Astrocyte of the cerebellum (primary cell): Measurements from ENCODE around the gene NR2F6.
A peak's percentile ranks its signal among the peaks of the same experiment; 100 is the strongest.

ENCODE experiments used
- DNase-seq: peaks from one replicate; pipeline ENCODE4 v3.0.0-alpha.2; 2011; ENCODE audit warnings: low read depth
- H3K4me3 ChIP-seq: 2 replicates; pipeline ENCODE4 v1.5.1; 2011; ENCODE audit warnings: mild to moderate bottlenecking, low read depth, low read length, moderate library complexity
- in situ Hi-C: cut with HindIII; loops from 2 replicates; pipeline ENCODE4 v1.10.0; 2017; ENCODE audit warnings: low sequenced_read_pairs
- TF ChIP-seq, protein P1 (sequence below): IDR thresholded peaks from 2 replicates; pipeline ENCODE4 v1.5.1; 2012; ENCODE audit warnings: low read length, low read depth, moderate library complexity, mild to moderate bottlenecking; ENCODE audit errors: missing control alignments

Gene NR2F6

DNA sequence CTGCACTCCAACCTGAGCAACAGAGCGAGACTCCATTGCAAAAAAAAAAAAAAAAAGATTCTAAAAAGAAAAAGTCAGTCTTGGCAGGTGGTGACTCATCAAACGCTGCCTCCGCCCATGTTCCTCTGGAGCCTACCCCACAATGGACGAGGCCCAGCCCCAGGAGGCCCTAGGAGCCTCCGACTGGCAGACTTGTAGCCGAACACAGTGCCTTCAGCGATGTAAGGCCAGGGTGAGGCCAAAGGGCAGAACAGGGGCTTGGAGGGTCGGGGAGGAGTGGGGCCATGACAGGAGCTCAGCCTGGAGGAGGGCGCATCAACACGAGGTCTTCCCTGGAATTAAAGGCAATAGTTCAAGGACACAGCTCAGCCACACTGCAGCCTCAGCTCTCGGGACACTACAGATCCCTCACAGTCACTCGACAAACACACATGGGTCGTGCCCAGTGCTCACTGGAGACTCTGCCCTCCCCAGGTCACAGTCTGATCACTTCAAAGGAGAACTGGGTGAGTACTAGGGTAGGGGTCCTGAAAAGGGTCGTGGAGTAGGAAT lies 25.4 kb downstream of the NR2F6 start:
- peak; percentile 43 for DNase-seq

DNA sequence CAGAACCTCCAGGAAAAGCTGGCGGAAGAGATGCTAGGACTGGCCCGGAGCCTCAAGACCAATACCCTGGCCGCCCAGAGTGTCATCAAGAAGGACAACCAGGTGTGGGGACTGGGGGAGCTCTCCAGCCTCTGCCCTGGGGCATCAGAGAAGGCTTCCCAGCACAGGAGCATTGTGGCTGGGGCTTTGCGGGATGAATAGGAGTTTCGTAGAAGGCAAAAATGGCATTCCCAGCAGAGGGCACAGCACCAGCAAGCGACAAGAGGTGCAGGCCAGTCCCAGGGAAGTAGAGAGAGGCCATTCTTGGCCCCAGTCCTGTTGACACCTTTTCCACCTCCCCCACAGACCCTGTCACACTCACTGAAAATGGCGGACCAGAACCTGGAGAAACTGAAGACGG lies 26.4 kb downstream of the NR2F6 start:
- no peak for DNase-seq
- in situ Hi-C loops = no loop called here
- no peak overlapping the region for H3K4me3 ChIP-seq
- TF ChIP-seq, protein P1, sequence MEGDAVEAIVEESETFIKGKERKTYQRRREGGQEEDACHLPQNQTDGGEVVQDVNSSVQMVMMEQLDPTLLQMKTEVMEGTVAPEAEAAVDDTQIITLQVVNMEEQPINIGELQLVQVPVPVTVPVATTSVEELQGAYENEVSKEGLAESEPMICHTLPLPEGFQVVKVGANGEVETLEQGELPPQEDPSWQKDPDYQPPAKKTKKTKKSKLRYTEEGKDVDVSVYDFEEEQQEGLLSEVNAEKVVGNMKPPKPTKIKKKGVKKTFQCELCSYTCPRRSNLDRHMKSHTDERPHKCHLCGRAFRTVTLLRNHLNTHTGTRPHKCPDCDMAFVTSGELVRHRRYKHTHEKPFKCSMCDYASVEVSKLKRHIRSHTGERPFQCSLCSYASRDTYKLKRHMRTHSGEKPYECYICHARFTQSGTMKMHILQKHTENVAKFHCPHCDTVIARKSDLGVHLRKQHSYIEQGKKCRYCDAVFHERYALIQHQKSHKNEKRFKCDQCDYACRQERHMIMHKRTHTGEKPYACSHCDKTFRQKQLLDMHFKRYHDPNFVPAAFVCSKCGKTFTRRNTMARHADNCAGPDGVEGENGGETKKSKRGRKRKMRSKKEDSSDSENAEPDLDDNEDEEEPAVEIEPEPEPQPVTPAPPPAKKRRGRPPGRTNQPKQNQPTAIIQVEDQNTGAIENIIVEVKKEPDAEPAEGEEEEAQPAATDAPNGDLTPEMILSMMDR = no peak

More for the DNA sequence above, 25.4 kb downstream of the NR2F6 start:
- TF ChIP-seq, protein P1 = no peak
- in situ Hi-C loops = no loop called here
- no peak overlapping the region for H3K4me3 ChIP-seq

DNA sequence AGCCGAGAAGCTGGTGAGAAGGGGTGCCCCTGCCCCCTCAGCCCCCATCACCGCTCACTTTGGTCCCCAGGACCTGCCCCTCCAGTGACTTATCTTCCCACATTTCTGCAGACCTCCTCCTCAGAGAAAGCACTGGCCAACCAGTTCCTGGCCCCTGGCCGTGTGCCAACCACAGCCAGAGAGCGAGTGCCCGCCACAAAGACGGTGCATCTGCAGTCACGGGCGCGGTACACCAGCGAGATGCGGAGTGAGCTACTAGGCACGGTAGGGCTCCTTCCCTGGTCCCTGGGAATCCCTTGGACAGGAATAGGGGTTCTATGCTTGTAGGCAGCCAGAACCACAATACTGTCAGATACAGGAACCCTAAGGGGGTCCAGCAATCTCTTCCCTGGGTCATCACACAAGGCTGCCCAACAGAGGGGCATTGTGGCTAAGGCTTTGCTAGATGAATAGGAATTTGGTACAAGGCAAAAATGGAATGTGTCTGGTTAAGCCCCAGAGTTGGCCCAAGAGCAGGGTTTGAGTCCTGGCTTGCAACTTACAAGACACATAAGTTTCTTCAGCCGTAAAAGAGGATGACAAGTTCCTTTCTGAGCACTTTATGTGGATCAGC lies 29.6 kb downstream of the NR2F6 start:
- in situ Hi-C loops = no loop called here
- TF ChIP-seq, protein P1 = no peak
- DNase-seq = no peak
- peak overlapping the region; percentile 62 for H3K4me3 ChIP-seq

DNA sequence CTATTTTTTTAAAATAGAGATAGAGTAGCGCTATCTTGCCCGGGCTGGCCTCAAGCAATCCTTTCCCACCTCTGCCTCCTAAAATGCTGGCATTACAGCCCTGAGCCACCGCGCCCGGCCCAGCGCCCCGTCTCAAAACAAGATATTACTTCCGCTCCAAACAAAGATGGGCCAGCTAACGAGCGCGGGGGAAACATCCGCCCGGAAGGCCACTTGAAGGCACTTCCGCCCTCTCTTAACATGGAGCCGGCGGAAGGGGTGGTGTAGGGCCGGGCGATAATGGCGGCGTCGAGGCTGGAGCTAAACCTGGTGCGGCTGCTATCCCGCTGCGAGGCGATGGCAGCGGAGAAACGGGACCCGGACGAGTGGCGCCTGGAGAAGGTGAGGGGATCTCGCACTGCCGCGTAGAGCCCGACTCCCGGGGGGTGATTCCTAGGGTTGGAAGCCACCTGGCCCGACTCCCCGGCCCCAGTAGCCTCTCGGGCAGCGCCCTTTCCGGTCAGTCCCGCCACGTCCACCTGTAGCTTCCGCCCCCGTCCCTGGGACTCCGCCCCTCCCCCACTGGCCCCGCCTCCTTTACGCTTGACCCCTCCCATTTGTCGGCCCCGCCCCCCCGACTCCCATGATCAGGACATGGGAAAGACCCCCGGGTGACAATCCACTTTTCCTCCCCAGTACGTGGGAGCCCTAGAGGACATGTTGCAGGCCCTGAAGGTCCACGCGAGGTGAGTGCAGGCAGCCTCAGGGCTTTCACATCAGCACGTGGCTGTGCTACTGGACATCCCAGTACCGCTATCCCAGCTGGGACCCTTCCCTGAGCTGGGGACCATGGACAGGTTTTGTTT lies 30.4 kb downstream of the NR2F6 start, which contains the start of gene USE1:
TSS of gene USE1 (plus strand) at position 231 of the 845 bp plus-strand sequence. CDS start at position 280, 49 bp downstream.
- peak within 1 kb of the TSS; percentile 62 for H3K4me3 ChIP-seq
- in situ Hi-C loops = no loop called here
- peak; percentile 68 for DNase-seq
- TF ChIP-seq, protein P1 = no peak

DNA sequence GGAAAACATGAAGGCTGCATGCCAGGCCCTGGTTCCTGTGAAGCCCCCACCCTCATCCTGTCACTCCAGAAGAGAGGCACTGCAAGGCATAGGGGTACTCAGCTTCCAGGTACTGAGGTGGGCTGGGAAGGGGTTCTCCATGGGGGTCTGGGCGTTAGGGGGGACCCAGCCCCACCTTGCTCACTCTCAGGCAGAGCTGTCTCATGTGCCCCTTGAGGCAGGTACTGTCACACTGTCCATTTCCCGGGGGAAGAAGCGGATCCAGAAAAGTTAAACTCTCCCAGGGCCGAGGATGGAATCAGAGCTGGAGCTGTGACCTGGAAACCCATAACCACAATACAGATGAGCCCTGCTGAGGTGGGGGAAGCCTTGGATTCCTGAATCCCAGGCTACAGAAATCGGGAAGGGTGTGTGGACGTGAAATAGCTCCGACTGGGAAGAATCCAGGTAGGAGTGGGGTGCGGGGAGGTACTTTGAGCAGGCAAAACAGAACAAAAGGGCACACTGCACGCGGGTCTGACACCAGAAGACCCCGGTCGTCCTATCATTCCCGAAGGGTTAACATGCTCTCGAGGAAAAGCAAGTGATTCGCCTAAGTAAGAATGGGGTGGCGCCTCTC lies 31.1 kb downstream of the NR2F6 start:
- in situ Hi-C loops = no loop called here
- H3K4me3 ChIP-seq = peak overlapping the region; percentile 62
- DNase-seq = no peak
- TF ChIP-seq, protein P1 = no peak

DNA sequence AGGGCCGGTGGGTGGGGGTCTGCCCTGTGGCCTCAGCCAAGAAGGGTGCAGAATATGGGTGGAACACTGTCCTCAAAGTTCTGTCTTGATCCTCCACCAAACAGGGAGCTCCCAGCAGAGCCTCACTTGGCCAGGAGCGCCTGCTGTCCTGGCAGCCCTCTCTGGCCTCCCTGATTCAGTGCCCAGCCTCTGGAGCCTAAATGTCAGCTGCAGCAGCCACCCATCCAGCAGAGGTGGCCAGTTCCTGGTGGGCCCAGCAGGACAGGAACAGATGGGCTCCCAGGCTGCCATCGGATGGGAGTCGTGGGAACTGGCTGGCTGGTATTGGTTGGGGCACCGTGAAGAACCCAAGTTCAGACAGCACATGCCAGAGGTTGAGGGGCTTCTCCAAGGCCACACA lies 32.4 kb downstream of the NR2F6 start:
- TF ChIP-seq, protein P1 = no peak
- no peak for DNase-seq
- H3K4me3 ChIP-seq = no peak overlapping the region
- in situ Hi-C loops = no loop called here
